Neural progenitor cell (in vitro differentiated cells): ENCODE measurements around the gene FLG.

Experiments used
- CTCF ChIP-seq: fragments of 200-600 bp; sonication (generic); IDR thresholded peaks from 2 replicates; pipeline ENCODE4 v1.5.1; 2017; ENCODE audit warnings: antibody characterized with exemption, mild to moderate bottlenecking
- EZH2 ChIP-seq: fragments of 200-600 bp; sonication (generic); IDR thresholded peaks from 2 replicates; pipeline ENCODE4 v1.6.1; 2017; ENCODE audit warnings: antibody characterized with exemption, mild to moderate bottlenecking, moderate library complexity

DNA sequence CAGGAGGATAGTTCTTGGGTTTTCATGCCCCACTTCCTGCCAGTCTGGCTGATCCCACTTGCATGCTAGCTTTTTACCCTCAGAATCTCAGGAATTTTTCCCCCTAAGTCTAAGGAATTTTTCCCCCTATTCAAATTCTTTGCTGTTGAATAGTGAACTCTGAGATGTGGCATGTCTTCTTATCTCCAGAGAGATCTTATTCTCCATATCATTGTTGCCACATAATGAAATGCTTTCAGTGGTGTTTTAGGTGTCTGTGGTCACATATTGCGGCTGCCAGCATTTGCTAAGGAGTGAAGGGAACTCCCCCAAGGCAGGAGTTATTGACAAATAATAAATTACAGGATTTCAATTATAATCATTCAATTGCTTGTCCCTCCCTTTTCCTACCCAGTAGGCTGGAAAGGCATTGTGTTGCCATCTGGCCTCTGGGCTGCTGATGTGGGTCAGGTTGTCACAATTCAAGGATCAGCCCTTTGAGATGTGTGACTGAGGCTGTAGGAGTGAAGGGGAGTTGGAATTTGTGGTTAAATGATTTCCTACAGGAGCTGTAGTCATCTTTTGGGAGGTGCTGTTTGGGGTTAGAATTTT, 3.9 kb upstream of the FLG start:
- TF ChIP-seq EZH2 (no peak), CTCF (no peak)
